NCI-H748 (cell line): ENCODE results near the gene TCOF1.

Experiments used
- DNase-seq: peaks from one replicate; lab custom pipeline; 2025; ENCODE audit not compliant: unreplicated experiment; lab: John Stamatoyannopoulos, UW

The TCOF1 gene

GRCh38 chr5:150386024-150386855 lies 28.7 kb downstream of the TCOF1 start:
- no peak for DNase-seq

GRCh38 chr5:150389531-150390266 lies 32.2 kb downstream of the TCOF1 start:
- DNase-seq: no peak

- no peak for DNase-seq
Observed at GRCh38 chr5:150391064-150391834, 33.8 kb downstream of the TCOF1 start.

- no peak for DNase-seq
Observed at GRCh38 chr5:150391986-150392385, 34.5 kb downstream of the TCOF1 start.

- no peak for DNase-seq
Observed at GRCh38 chr5:150392680-150393079, 35.2 kb downstream of the TCOF1 start.

GRCh38 chr5:150393096-150393645 lies 35.7 kb downstream of the TCOF1 start:
- DNase-seq: no peak

GRCh38 chr5:150394131-150394530 lies 36.6 kb downstream of the TCOF1 start:
- DNase-seq: no peak

- DNase-seq: no peak
Observed at GRCh38 chr5:150394912-150395687, 37.6 kb downstream of the TCOF1 start.

GRCh38 chr5:150395688-150395975 lies 38.1 kb downstream of the TCOF1 start:
- no peak for DNase-seq

GRCh38 chr5:150396267-150396666 lies 38.8 kb downstream of the TCOF1 start:
- DNase-seq: no peak

GRCh38 chr5:150397146-150397781 lies 39.8 kb downstream of the TCOF1 start:
- DNase-seq: no peak

GRCh38 chr5:150397782-150398721 lies 40.6 kb downstream of the TCOF1 start:
- DNase-seq: no peak

- no peak for DNase-seq
Observed at GRCh38 chr5:150398722-150399523, 41.4 kb downstream of the TCOF1 start.

- no peak for DNase-seq
Observed at GRCh38 chr5:150399524-150400211, 42.2 kb downstream of the TCOF1 start.

- no peak for DNase-seq
Observed at GRCh38 chr5:150400316-150401075, 43.0 kb downstream of the TCOF1 start.

GRCh38 chr5:150401076-150401375 lies 43.5 kb downstream of the TCOF1 start:
- no peak for DNase-seq
